HG02870 (cell line): ENCODE data around the gene SYT14.
"Not testable (repeated sequence)": the region's sequence is repeated elsewhere in the genome, so short reads cannot be mapped to it uniquely, and the experiment has no call there.

ENCODE experiments used
- ATAC-seq: cut with Tn5 transposase; IDR thresholded peaks from one replicate; pipeline ENCODE4 v1.9.1; 2021; ENCODE audit warnings: mild to moderate bottlenecking, moderate library complexity; ENCODE audit not compliant: unreplicated experiment

The SYT14 gene

GRCh38 chr1:209931141-209931540, 6.9 kb upstream of the SYT14 start:
- no peak for ATAC-seq

GRCh38 chr1:209936125-209936524, 1.9 kb upstream of the SYT14 start:
- ATAC-seq = no peak

- no peak for ATAC-seq
Observed at GRCh38 chr1:209945377-209945776, 7.4 kb downstream of the SYT14 start.

- no peak for ATAC-seq
Observed at GRCh38 chr1:209948155-209948554, 10.1 kb downstream of the SYT14 start.

GRCh38 chr1:209956116-209956515, 18.1 kb downstream of the SYT14 start:
- ATAC-seq = no peak

GRCh38 chr1:209959623-209960022, 21.6 kb downstream of the SYT14 start:
- ATAC-seq = no peak

- no peak for ATAC-seq
Observed at GRCh38 chr1:209960926-209961325, 22.9 kb downstream of the SYT14 start.

- no peak for ATAC-seq
Observed at GRCh38 chr1:209962388-209962787, 24.4 kb downstream of the SYT14 start.

- no peak for ATAC-seq
Observed at GRCh38 chr1:209962856-209963255, 24.8 kb downstream of the SYT14 start.

- no peak for ATAC-seq
Observed at GRCh38 chr1:209965996-209966395, 28.0 kb downstream of the SYT14 start.

- ATAC-seq = not testable (repeated sequence)
Observed at GRCh38 chr1:209978721-209979120, 40.7 kb downstream of the SYT14 start.

GRCh38 chr1:209983953-209984352, 45.9 kb downstream of the SYT14 start:
- no peak for ATAC-seq

- no peak for ATAC-seq
Observed at GRCh38 chr1:209985002-209985401, 47.0 kb downstream of the SYT14 start.

GRCh38 chr1:209988706-209989105, 50.7 kb downstream of the SYT14 start:
- no peak for ATAC-seq

GRCh38 chr1:209989525-209989924, 51.5 kb downstream of the SYT14 start:
- no peak for ATAC-seq

- ATAC-seq = no peak
Observed at GRCh38 chr1:209993061-209993830, 55.2 kb downstream of the SYT14 start.

GRCh38 chr1:209996348-209996747, 58.3 kb downstream of the SYT14 start:
- ATAC-seq = no peak

GRCh38 chr1:209999005-209999404, 61.0 kb downstream of the SYT14 start:
- ATAC-seq = no peak

- ATAC-seq = no peak
Observed at GRCh38 chr1:210001751-210002150, 63.7 kb downstream of the SYT14 start.

GRCh38 chr1:210003501-210003900, 65.5 kb downstream of the SYT14 start:
- ATAC-seq = no peak

- no peak for ATAC-seq
Observed at GRCh38 chr1:210010161-210010560, 72.1 kb downstream of the SYT14 start.

- ATAC-seq = no peak
Observed at GRCh38 chr1:210021145-210021860, 83.3 kb downstream of the SYT14 start.
